PC-9 (cell line): Measurements from ENCODE around the gene WBP2. TPM values are rescaled to one million over a fixed set of nuclear protein-coding genes. Genes with fewer than 3 reads are reported as not detected.

Source experiments
- BruUV-seq: library from RNA; stranded (reverse); fragments of 400-500 nt; replicated peaks from 2 replicates; lab custom pipeline; 2021; lab: Mats Ljungman, UMichigan
- CTCF ChIA-PET: fragments of 300-600 bp; sonication (Branson Sonifier 250); formaldehyde crosslinking; loops from one replicate; lab custom pipeline; 2022; ENCODE audit warnings: antibody characterized with exemption; lab: Charles Lee
- POLR2A ChIA-PET: fragments of 300-600 bp; sonication (Branson Sonifier 250); formaldehyde crosslinking; loops from one replicate; lab custom pipeline; 2022; ENCODE audit warnings: antibody characterized with exemption; ENCODE audit not compliant: unreplicated experiment; lab: Charles Lee
- DNase-seq, 2 experiments: peaks; one replicate each; pipeline versions ENCODE4 v3.0.0 to v3.0.0-alpha.2; 2015 to 2022; ENCODE audit warnings: mixed read lengths in 1 of 2
- H2AFZ ChIP-seq: fragments of 200-600 bp; sonication (generic); 2 replicates; pipeline ENCODE4 v1.8.1; 2017; ENCODE audit warnings: antibody characterized with exemption
- H3F3A ChIP-seq: fragments of 200-600 bp; sonication (generic); 2 replicates; pipeline ENCODE4 v1.8.1; 2017; ENCODE audit warnings: antibody characterized with exemption, mild to moderate bottlenecking, low read depth; ENCODE audit not compliant: insufficient read depth
- H3K27ac ChIP-seq: fragments of 200-600 bp; sonication (generic); 2 replicates; pipeline ENCODE4 v1.6.1; 2016; ENCODE audit warnings: mixed run types
- H3K27me3 ChIP-seq: fragments of 200-600 bp; sonication (generic); 2 replicates; pipeline ENCODE4 v1.6.1; 2016; ENCODE audit warnings: low read depth, mixed run types; ENCODE audit not compliant: insufficient read depth
- H3K36me3 ChIP-seq: fragments of 200-600 bp; sonication (generic); 2 replicates; pipeline ENCODE4 v1.6.1; 2016; ENCODE audit warnings: low read depth, mixed run types
- H3K4me1 ChIP-seq: fragments of 200-600 bp; sonication (generic); replicated peaks from 2 replicates; pipeline ENCODE4 v1.6.1; 2016; ENCODE audit warnings: mixed run types; ENCODE audit not compliant: insufficient read depth
- H3K4me2 ChIP-seq: fragments of 200-600 bp; sonication (generic); 2 replicates; pipeline ENCODE4 v1.6.1; 2017; ENCODE audit warnings: mixed run types
- H3K4me3 ChIP-seq: fragments of 200-600 bp; sonication (generic); 2 replicates; pipeline ENCODE4 v1.6.1; 2016; ENCODE audit warnings: mixed run types
- H3K79me2 ChIP-seq: fragments of 200-600 bp; sonication (generic); 2 replicates; pipeline ENCODE4 v1.6.1; 2017; ENCODE audit warnings: low read depth, mixed run types
- H3K9me2 ChIP-seq: fragments of 200-600 bp; sonication (generic); 2 replicates; pipeline ENCODE4 v1.8.1; 2017; ENCODE audit warnings: mild to moderate bottlenecking; ENCODE audit not compliant: insufficient read depth
- H3K9me3 ChIP-seq: fragments of 200-600 bp; sonication (generic); 2 replicates; pipeline ENCODE4 v1.8.1; 2016; ENCODE audit warnings: low read depth; ENCODE audit not compliant: insufficient read depth
- H4K20me1 ChIP-seq: fragments of 200-600 bp; sonication (generic); 2 replicates; pipeline ENCODE4 v1.8.1; 2017; ENCODE audit not compliant: insufficient read depth
- CTCF ChIP-seq: fragments of 200-600 bp; sonication (generic); conservative IDR thresholded peaks from 2 replicates; pipeline ENCODE4 v1.6.1; 2017; ENCODE audit warnings: mixed run types, antibody characterized with exemption, mild to moderate bottlenecking, moderate library complexity
- EZH2 ChIP-seq: fragments of 200-600 bp; sonication (generic); IDR thresholded peaks from 2 replicates; pipeline ENCODE4 v1.8.0; 2017; ENCODE audit warnings: antibody characterized with exemption, low read depth
- intact Hi-C: fragments of 100-400 bp; cut with micrococcal nuclease; formaldehyde crosslinking; loops from one replicate; pipeline ENCODE4 v1.10.0; 2022; ENCODE audit not compliant: unreplicated experiment
- total RNA-seq: library from RNA; stranded (reverse); gene quantifications from 2 replicates; pipeline ENCODE4 v1.2.3, GENCODE V29; 2021

The WBP2 gene
- total RNA-seq, 1 experiment from 2014 or later: 159 TPM

- no TSS peak for BruUV-seq
- H3F3A ChIP-seq: peaks cover 29% of the 10 kb centered on the region; the same call in 1 of the 2 replicates
- H3K4me3 ChIP-seq: no peak overlapping the region
- intact Hi-C loops: loop anchor here (10.0 kb wide), 2 partner anchors 204 to 374 kb away; partner anchors contain the start of gene EXOC7
- no peaks in the 10 kb centered on the region for H3K27me3 ChIP-seq
- H3K9me2 ChIP-seq: no peaks in the 10 kb centered on the region
- H3K4me1 ChIP-seq: peaks cover 12% of the 10 kb centered on the region
- no peaks in the 10 kb centered on the region for H3K9me3 ChIP-seq
- TF ChIP-seq EZH2 (no peak), CTCF (no peak)
- ChIA-PET POLR2A (no interaction called here), CTCF (interaction anchor here (0.5 kb wide), 1 partner anchor 128 kb away, joined by 10 read pairs; no protein-coding TSS in a partner anchor)
- no peak overlapping the region for H3K27ac ChIP-seq
- DNase-seq: no peak
- H3K4me2 ChIP-seq: no peak overlapping the region
- H3K36me3 ChIP-seq: peaks cover 14% of the 10 kb centered on the region; the same call in 1 of the 2 replicates
- peaks cover 29% of the 10 kb centered on the region for H3K79me2 ChIP-seq
- H2AFZ ChIP-seq: no peak overlapping the region
- no peaks in the 10 kb centered on the region for H4K20me1 ChIP-seq
Measured at GRCh38 chr17:75900691-75901533, 45.8 kb upstream of the WBP2 start.

GRCh38 chr17:75899767-75900468, 44.8 kb upstream of the WBP2 start:
- Histone ChIP-seq H3K27ac (no peak overlapping the region), H3K4me1 (peaks cover 16% of the 10 kb centered on the region), H4K20me1 (no peaks in the 10 kb centered on the region), H3K9me3 (no peaks in the 10 kb centered on the region), H3K4me3 (no peak overlapping the region), H3K36me3 (peaks cover 14% of the 10 kb centered on the region; the same call in 1 of the 2 replicates), H3K27me3 (no peaks in the 10 kb centered on the region), H2AFZ (no peak overlapping the region), H3K4me2 (no peak overlapping the region), H3F3A (peaks cover 28% of the 10 kb centered on the region; the same call in 1 of the 2 replicates), H3K79me2 (peaks cover 39% of the 10 kb centered on the region), H3K9me2 (no peaks in the 10 kb centered on the region)
- TF ChIP-seq EZH2 (no peak), CTCF (no peak)
- ChIA-PET POLR2A (no interaction called here), CTCF (interaction anchor here (0.5 kb wide), 1 partner anchor 127 kb away, joined by 10 read pairs; no protein-coding TSS in a partner anchor)
- DNase-seq: no peak
- BruUV-seq: no TSS peak
- intact Hi-C loops: loop anchor here (10.0 kb wide), 2 partner anchors 205 to 375 kb away; partner anchors contain the start of gene EXOC7

- no TSS peak for BruUV-seq
- ChIA-PET CTCF (no interaction called here), POLR2A (no interaction called here)
- Histone ChIP-seq H2AFZ (no peak overlapping the region), H4K20me1 (no peaks in the 10 kb centered on the region), H3K4me3 (no peak overlapping the region), H3K4me2 (no peak overlapping the region), H3K4me1 (peaks cover 16% of the 10 kb centered on the region), H3K27ac (no peak overlapping the region), H3K27me3 (no peaks in the 10 kb centered on the region), H3F3A (peaks cover 27% of the 10 kb centered on the region; the same call in 1 of the 2 replicates), H3K36me3 (peaks cover 14% of the 10 kb centered on the region; the same call in 1 of the 2 replicates), H3K9me3 (no peaks in the 10 kb centered on the region), H3K9me2 (no peaks in the 10 kb centered on the region), H3K79me2 (peaks cover 43% of the 10 kb centered on the region)
- intact Hi-C loops: no loop called here
- TF ChIP-seq CTCF (no peak), EZH2 (no peak)
- no peak for DNase-seq
Measured at GRCh38 chr17:75899353-75899752, 44.2 kb upstream of the WBP2 start.
